Hepatocyte (in vitro differentiated cells): ENCODE measurements around the gene PAK5.

Source experiments
- EZH2 ChIP-seq: fragments of 200-600 bp; sonication (generic); IDR thresholded peaks from 2 replicates; pipeline ENCODE4 v1.6.1; 2016; ENCODE audit warnings: antibody characterized with exemption, mild to moderate bottlenecking, borderline replicate concordance
- EZH2phosphoT487 ChIP-seq: fragments of 200-600 bp; sonication (generic); IDR thresholded peaks from one replicate; pipeline ENCODE4 v1.6.1; 2018; ENCODE audit warnings: antibody characterized with exemption, mild to moderate bottlenecking, low read depth, moderate library complexity; ENCODE audit not compliant: unreplicated experiment, severe bottlenecking
- TF ChIP-seq, protein P1 (sequence below): fragments of 200-600 bp; sonication (generic); IDR thresholded peaks from 2 replicates; pipeline ENCODE4 v1.5.1; 2016; ENCODE audit warnings: antibody characterized with exemption, mild to moderate bottlenecking; ENCODE audit not compliant: poor library complexity

DNA sequence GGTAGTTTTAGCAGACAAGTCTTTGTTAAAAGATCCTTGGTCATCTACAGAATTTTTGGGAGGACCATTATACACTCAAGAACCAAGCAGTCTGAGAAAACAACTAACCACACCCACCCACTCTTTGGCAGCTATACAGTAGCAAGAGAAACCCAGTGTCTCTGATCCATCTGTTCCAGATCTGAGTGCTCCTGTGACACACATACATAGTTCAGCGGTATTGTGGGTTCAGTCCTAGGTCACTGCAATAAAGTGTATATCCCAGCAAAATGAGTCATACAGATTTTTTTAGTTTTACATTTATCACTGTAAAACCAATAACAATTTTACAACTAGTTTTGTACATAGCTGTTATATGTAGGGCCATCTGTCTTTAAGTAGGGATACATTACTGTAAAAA lies 47.4 kb upstream of the PAK5 start:
- TF ChIP-seq, protein P1, sequence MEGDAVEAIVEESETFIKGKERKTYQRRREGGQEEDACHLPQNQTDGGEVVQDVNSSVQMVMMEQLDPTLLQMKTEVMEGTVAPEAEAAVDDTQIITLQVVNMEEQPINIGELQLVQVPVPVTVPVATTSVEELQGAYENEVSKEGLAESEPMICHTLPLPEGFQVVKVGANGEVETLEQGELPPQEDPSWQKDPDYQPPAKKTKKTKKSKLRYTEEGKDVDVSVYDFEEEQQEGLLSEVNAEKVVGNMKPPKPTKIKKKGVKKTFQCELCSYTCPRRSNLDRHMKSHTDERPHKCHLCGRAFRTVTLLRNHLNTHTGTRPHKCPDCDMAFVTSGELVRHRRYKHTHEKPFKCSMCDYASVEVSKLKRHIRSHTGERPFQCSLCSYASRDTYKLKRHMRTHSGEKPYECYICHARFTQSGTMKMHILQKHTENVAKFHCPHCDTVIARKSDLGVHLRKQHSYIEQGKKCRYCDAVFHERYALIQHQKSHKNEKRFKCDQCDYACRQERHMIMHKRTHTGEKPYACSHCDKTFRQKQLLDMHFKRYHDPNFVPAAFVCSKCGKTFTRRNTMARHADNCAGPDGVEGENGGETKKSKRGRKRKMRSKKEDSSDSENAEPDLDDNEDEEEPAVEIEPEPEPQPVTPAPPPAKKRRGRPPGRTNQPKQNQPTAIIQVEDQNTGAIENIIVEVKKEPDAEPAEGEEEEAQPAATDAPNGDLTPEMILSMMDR: no peak
- no peak for TF ChIP-seq EZH2
- TF ChIP-seq EZH2phosphoT487: no peak
